Bronchial epithelial cell (primary cell): Measurements from ENCODE around the gene STX11. TPM values are rescaled to one million over a fixed set of nuclear protein-coding genes. Genes with fewer than 3 reads are reported as not detected.

Experiments
- DNase-seq: peaks from one replicate; pipeline ENCODE4 v3.0.0-alpha.2; 2010; ENCODE audit warnings: low read depth
- FAIRE-seq: peaks from 2 replicates; lab custom pipeline; 2011; peaks lifted over from hg19 to GRCh38; lab: Jason Lieb, UNC
- H3K27me3 ChIP-seq: 2 replicates; pipeline ENCODE4 v1.5.1; 2011; ENCODE audit warnings: low read length; ENCODE audit not compliant: control insufficient read depth, insufficient read depth
- H3K36me3 ChIP-seq: 2 replicates; pipeline ENCODE4 v1.5.1; 2011; ENCODE audit warnings: low read length; ENCODE audit not compliant: control insufficient read depth, insufficient read depth
- H3K4me3 ChIP-seq: 2 replicates; pipeline ENCODE4 v1.5.1; 2011; ENCODE audit warnings: mild to moderate bottlenecking, low read depth, low read length, control low read depth
- CTCF ChIP-seq: IDR thresholded peaks from 2 replicates; pipeline ENCODE4 v1.5.1; 2011; ENCODE audit warnings: mild to moderate bottlenecking, moderate library complexity, low read length, control low read depth, inconsistent platforms; ENCODE audit not compliant: insufficient read depth, severe bottlenecking
- total RNA-seq: library from RNA; depleted of rRNA; stranded (reverse); fragments of >200 nt; gene quantifications from 2 replicates; pipeline ENCODE4 v1.2.1, GENCODE V29; 2014

STX11 gene
- total RNA-seq, 1 donor from 2014 or later = 0.26 TPM

- peak; percentile 78 for TF ChIP-seq CTCF
Measured at GRCh38 chr6:144215932-144216667, 65.8 kb downstream of the STX11 start.

GRCh38 chr6:144216668-144217218, 66.4 kb downstream of the STX11 start:
- FAIRE-seq = no peak
- DNase-seq = no peak
- H3K4me3 ChIP-seq = peak overlapping the region; percentile 69

More at GRCh38 chr6:144215932-144216667, 65.8 kb downstream of the STX11 start:
- Histone ChIP-seq H3K4me3 (peak overlapping the region; percentile 69), H3K36me3 (no peaks in the 10 kb centered on the region), H3K27me3 (no peaks in the 10 kb centered on the region)
- FAIRE-seq (no peak), DNase-seq (peak; percentile 89)

GRCh38 chr6:144217264-144217663, 66.9 kb downstream of the STX11 start:
- no peak for FAIRE-seq
- no peak overlapping the region for H3K4me3 ChIP-seq

More at GRCh38 chr6:144216668-144217218, 66.4 kb downstream of the STX11 start:
- Histone ChIP-seq H3K27me3 (no peaks in the 10 kb centered on the region), H3K36me3 (no peaks in the 10 kb centered on the region)
- TF ChIP-seq CTCF = peak; percentile 32

GRCh38 chr6:144217797-144218196, 67.5 kb downstream of the STX11 start:
- DNase-seq = no peak
- FAIRE-seq = no peak

More at GRCh38 chr6:144217264-144217663, 66.9 kb downstream of the STX11 start:
- no peaks in the 10 kb centered on the region for H3K36me3 ChIP-seq
- no peak for TF ChIP-seq CTCF
- no peaks in the 10 kb centered on the region for H3K27me3 ChIP-seq
- no peak for DNase-seq

GRCh38 chr6:144219056-144219685, 68.9 kb downstream of the STX11 start:
- DNase-seq (peak; percentile 67), FAIRE-seq (no peak)
- peak; percentile 50 for TF ChIP-seq CTCF
- Histone ChIP-seq H3K4me3 (no peak overlapping the region), H3K36me3 (no peaks in the 10 kb centered on the region), H3K27me3 (no peaks in the 10 kb centered on the region)

More at GRCh38 chr6:144217797-144218196, 67.5 kb downstream of the STX11 start:
- Histone ChIP-seq H3K27me3 (no peaks in the 10 kb centered on the region), H3K4me3 (no peak overlapping the region), H3K36me3 (no peaks in the 10 kb centered on the region)
- TF ChIP-seq CTCF = no peak
